HG03196 (cell line): ENCODE data around the gene PSKH1.
A peak's percentile ranks its signal among the peaks of the same experiment; 100 is the strongest.
"Not testable (repeated sequence)": the region's sequence is repeated elsewhere in the genome, so short reads cannot be mapped to it uniquely, and the experiment has no call there.

Experiments used
- ATAC-seq: cut with Tn5 transposase; IDR thresholded peaks from one replicate; pipeline ENCODE4 v1.9.1; 2021; ENCODE audit not compliant: unreplicated experiment

PSKH1 gene

GRCh38 chr16:67957622-67958021 lies 64.6 kb downstream of the PSKH1 start:
- ATAC-seq, result no peak

- no peak for ATAC-seq
These were observed 66.7 kb downstream of the PSKH1 start for GRCh38 chr16:67959536-67960329.

GRCh38 chr16:67961551-67961957 lies 68.5 kb downstream of the PSKH1 start:
- ATAC-seq, result no peak

- ATAC-seq, result no peak
These were observed 69.1 kb downstream of the PSKH1 start for GRCh38 chr16:67962135-67962534.

- ATAC-seq, result no peak
These were observed 70.2 kb downstream of the PSKH1 start for GRCh38 chr16:67963292-67963661.

- no peak for ATAC-seq
These were observed 70.7 kb downstream of the PSKH1 start for GRCh38 chr16:67963662-67964321.

GRCh38 chr16:67964477-67965131 lies 71.5 kb downstream of the PSKH1 start:
- no peak for ATAC-seq

- ATAC-seq, result no peak
These were observed 72.9 kb downstream of the PSKH1 start for GRCh38 chr16:67965668-67966548.

GRCh38 chr16:67966549-67967182 lies 73.6 kb downstream of the PSKH1 start:
- no peak for ATAC-seq

- peak; percentile 2 for ATAC-seq
These were observed 74.3 kb downstream of the PSKH1 start for GRCh38 chr16:67967183-67967957.

GRCh38 chr16:67967958-67968399 lies 74.9 kb downstream of the PSKH1 start:
- ATAC-seq, result peak; percentile 18

- peak; percentile 65 for ATAC-seq
These were observed 75.6 kb downstream of the PSKH1 start, which contains the start of gene SLC12A4 for GRCh38 chr16:67968400-67969253. Gene SLC12A4 (minus strand): TSS chr16:67968637. CDS start chr16:67968553, 84 bp downstream.

GRCh38 chr16:67969254-67970039 lies 76.4 kb downstream of the PSKH1 start:
- no peak for ATAC-seq

- ATAC-seq, result no peak
These were observed 78.1 kb downstream of the PSKH1 start for GRCh38 chr16:67971111-67971510.

GRCh38 chr16:67972285-67972684 lies 79.2 kb downstream of the PSKH1 start:
- not testable (repeated sequence) for ATAC-seq

GRCh38 chr16:67975321-67976105 lies 82.5 kb downstream of the PSKH1 start:
- ATAC-seq, result no peak

GRCh38 chr16:67976205-67976604 lies 83.2 kb downstream of the PSKH1 start:
- ATAC-seq, result no peak
